OCI-LY3 (cell line): ENCODE results near the gene TEAD3.

Experiments
- EZH2phosphoT487 ChIP-seq: fragments of 200-600 bp; shearing (Covaris generic); IDR thresholded peaks from 2 replicates; pipeline ENCODE4 v1.6.1; 2018; ENCODE audit warnings: antibody characterized with exemption, mixed run types, low read depth
- TF ChIP-seq, protein P1 (sequence below): fragments of 200-600, 300-600 bp; sonication (generic); IDR thresholded peaks from 2 replicates; pipeline ENCODE4 v1.5.1; 2014; ENCODE audit warnings: antibody characterized with exemption, low read length, low read depth

- TF ChIP-seq, protein P1, sequence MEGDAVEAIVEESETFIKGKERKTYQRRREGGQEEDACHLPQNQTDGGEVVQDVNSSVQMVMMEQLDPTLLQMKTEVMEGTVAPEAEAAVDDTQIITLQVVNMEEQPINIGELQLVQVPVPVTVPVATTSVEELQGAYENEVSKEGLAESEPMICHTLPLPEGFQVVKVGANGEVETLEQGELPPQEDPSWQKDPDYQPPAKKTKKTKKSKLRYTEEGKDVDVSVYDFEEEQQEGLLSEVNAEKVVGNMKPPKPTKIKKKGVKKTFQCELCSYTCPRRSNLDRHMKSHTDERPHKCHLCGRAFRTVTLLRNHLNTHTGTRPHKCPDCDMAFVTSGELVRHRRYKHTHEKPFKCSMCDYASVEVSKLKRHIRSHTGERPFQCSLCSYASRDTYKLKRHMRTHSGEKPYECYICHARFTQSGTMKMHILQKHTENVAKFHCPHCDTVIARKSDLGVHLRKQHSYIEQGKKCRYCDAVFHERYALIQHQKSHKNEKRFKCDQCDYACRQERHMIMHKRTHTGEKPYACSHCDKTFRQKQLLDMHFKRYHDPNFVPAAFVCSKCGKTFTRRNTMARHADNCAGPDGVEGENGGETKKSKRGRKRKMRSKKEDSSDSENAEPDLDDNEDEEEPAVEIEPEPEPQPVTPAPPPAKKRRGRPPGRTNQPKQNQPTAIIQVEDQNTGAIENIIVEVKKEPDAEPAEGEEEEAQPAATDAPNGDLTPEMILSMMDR, result no peak
- no peak for TF ChIP-seq EZH2phosphoT487
Observed at GRCh38 chr6:35506536-35506935, 9.7 kb upstream of the TEAD3 start.
